ENCODE measurements around the gene ODAD2.

ODAD2 gene

DNA sequence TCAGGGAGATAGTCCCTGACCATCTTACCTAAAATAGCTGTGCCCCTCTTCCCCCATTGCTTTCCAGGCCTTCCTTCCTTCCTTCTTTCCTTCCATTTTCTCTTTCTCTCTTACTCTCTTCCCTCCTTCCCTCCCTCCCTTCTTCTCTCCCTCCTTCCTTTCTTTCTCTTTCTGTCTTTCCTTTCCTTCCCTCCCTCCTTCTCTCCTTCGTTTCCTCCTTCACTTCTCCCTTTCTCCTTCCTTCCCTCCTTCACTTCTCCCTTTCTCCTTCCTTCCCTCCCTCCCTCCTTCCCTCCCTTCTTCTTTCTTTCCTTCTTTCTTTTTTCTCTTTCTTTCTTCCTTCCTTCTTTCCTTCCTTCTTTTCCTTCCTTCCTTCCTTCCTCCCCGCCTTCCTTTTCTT is 228.7 kb downstream of the ODAD2 start:
- H2AFZ ChIP-seq (ENCODE audit: low read depth, low read length), result no peak overlapping the region

More for the DNA sequence above, 228.7 kb downstream of the ODAD2 start:
- Histone ChIP-seq H3K4me3 (ENCODE audit: low read length) (no peak overlapping the region), H3K4me1 (ENCODE audit: insufficient read depth, low read length) (peaks cover 13% of the 10 kb centered on the region), H3K36me3 (ENCODE audit: insufficient read depth, low read length) (no peaks in the 10 kb centered on the region), H3K27me3 (ENCODE audit: insufficient read depth, low read length) (peaks cover 14% of the 10 kb centered on the region), H3K9me3 (ENCODE audit: low read length) (no peaks in the 10 kb centered on the region)
